CD14-positive monocyte (primary cell): Measurements from ENCODE around the gene HAPLN3. TPM values are rescaled to one million over a fixed set of nuclear protein-coding genes. Genes with fewer than 3 reads are reported as not detected.

Experiments used
- DNase-seq, 3 donors: peaks; one replicate each; pipeline ENCODE4 v3.0.0-alpha.2; 2011 to 2022
- H2AFZ ChIP-seq: 2 replicates; pipeline ENCODE4 v1.6.0; 2012; ENCODE audit warnings: mild to moderate bottlenecking, low read depth, low read length, inconsistent platforms; ENCODE audit not compliant: insufficient read depth, poor library complexity, severe bottlenecking
- H3K27ac ChIP-seq, 2 donors: 1 replicate in 1 of 2; 2 replicates in 1 of 2; pipeline ENCODE4 v1.5.1; 2012 to 2013; ENCODE audit warnings: low read length in 2 of 2, control low read depth in 1 of 2, inconsistent platforms in 1 of 2, low read depth in 1 of 2, mild to moderate bottlenecking in 1 of 2
- H3K27me3 ChIP-seq, 2 donors: one replicate each; pipeline versions ENCODE4 v1.6.0 to v1.6.1; 2011 to 2013; ENCODE audit warnings: low read length in 2 of 2; ENCODE audit not compliant: control insufficient read depth in 2 of 2, insufficient read depth in 2 of 2
- H3K36me3 ChIP-seq, 2 donors: replicated peaks in 1 of 2; 1 replicate in 1 of 2; 2 replicates in 1 of 2; pipeline versions ENCODE4 v1.5.1 to v1.6.1; 2012 to 2013; ENCODE audit warnings: low read length in 2 of 2, control low read depth in 1 of 2, inconsistent platforms in 1 of 2, mild to moderate bottlenecking in 1 of 2; ENCODE audit not compliant: insufficient read depth in 2 of 2, control insufficient read depth in 1 of 2
- H3K4me1 ChIP-seq, 2 donors: 1 replicate in 1 of 2; 2 replicates in 1 of 2; pipeline versions ENCODE4 v1.5.1 to v1.6.1; 2012 to 2013; ENCODE audit warnings: low read length in 2 of 2, control low read depth in 1 of 2, inconsistent platforms in 1 of 2, mild to moderate bottlenecking in 1 of 2, moderate library complexity in 1 of 2; ENCODE audit not compliant: insufficient read depth in 2 of 2, control insufficient read depth in 1 of 2
- H3K4me2 ChIP-seq: replicated peaks from 2 replicates; pipeline ENCODE3; 2012; ENCODE audit warnings: low read length, moderate library complexity, mild to moderate bottlenecking; ENCODE audit not compliant: poor library complexity, severe bottlenecking; ENCODE audit errors: extremely low read depth
- H3K4me3 ChIP-seq, 3 experiments: fragments of 200-600 bp in 1 of 3; sonication (generic) in 1 of 3; replicated peaks in 1 of 3; 1 replicate in 2 of 3; 2 replicates in 1 of 3; pipeline ENCODE4 v1.5.1; 2011 to 2013; ENCODE audit warnings: low read length in 3 of 3, mild to moderate bottlenecking in 3 of 3, control low read depth in 2 of 3, low read depth in 2 of 3, inconsistent platforms in 1 of 3, moderate library complexity in 1 of 3
- H3K79me2 ChIP-seq: 2 replicates; pipeline ENCODE4 v1.6.0; 2012; ENCODE audit warnings: mild to moderate bottlenecking, control low read depth, inconsistent platforms, low read length, moderate library complexity; ENCODE audit not compliant: insufficient read depth
- H3K9ac ChIP-seq: 2 replicates; pipeline ENCODE4 v1.6.0; 2017; ENCODE audit warnings: low read length, mild to moderate bottlenecking; ENCODE audit not compliant: insufficient read depth, poor library complexity, severe bottlenecking
- H3K9me3 ChIP-seq, 2 donors: replicated peaks in 1 of 2; 1 replicate in 1 of 2; 2 replicates in 1 of 2; pipeline versions ENCODE4 v1.5.1 to v1.6.1; 2012 to 2013; ENCODE audit warnings: low read length in 2 of 2, control low read depth in 1 of 2; ENCODE audit not compliant: control insufficient read depth in 1 of 2, insufficient read depth in 1 of 2
- H4K20me1 ChIP-seq: 2 replicates; pipeline ENCODE4 v1.6.0; 2012; ENCODE audit warnings: mild to moderate bottlenecking, low read length, control low read depth, moderate library complexity; ENCODE audit not compliant: insufficient read depth
- H3K27ac Mint-ChIP-seq, 7 donors: one replicate each; pipeline ENCODE4 v1.8.0; 2020; ENCODE audit warnings: mild to moderate bottlenecking in 7 of 7, mixed read lengths in 7 of 7, moderate library complexity in 6 of 7, inconsistent platforms in 2 of 7
- H3K27me3 Mint-ChIP-seq, 3 donors: one replicate each; pipeline ENCODE4 v1.8.0; 2021 to 2022; ENCODE audit warnings: low read depth in 3 of 3, mild to moderate bottlenecking in 3 of 3, mixed read lengths in 3 of 3, moderate library complexity in 3 of 3, inconsistent platforms in 1 of 3
- H3K36me3 Mint-ChIP-seq, 2 donors: one replicate each; pipeline ENCODE4 v1.8.0; 2020; ENCODE audit warnings: mixed read lengths in 2 of 2, inconsistent platforms in 1 of 2, mild to moderate bottlenecking in 1 of 2
- H3K4me1 Mint-ChIP-seq: one replicate; pipeline ENCODE4 v1.8.0; 2020; ENCODE audit warnings: mild to moderate bottlenecking, mixed read lengths
- H3K4me3 Mint-ChIP-seq, 2 donors: one replicate each; pipeline ENCODE4 v1.8.0; 2020; ENCODE audit warnings: mild to moderate bottlenecking in 2 of 2, mixed read lengths in 2 of 2, moderate library complexity in 1 of 2
- H3K9me3 Mint-ChIP-seq, 7 donors: one replicate each; pipeline ENCODE4 v1.8.0; 2020 to 2022; ENCODE audit warnings: mixed read lengths in 7 of 7, mild to moderate bottlenecking in 6 of 7, moderate library complexity in 6 of 7, inconsistent platforms in 2 of 7
- CTCF ChIP-seq: fragments of 200-600 bp; IDR thresholded peaks from one replicate; pipeline ENCODE4 v1.8.0; 2022; ENCODE audit warnings: antibody characterized with exemption, mild to moderate bottlenecking
- WGBS: methylation state at CpG from one replicate; pipeline ENCODE4 v1.1.5; 2013; ENCODE audit warnings: missing lambda C conversion rate; ENCODE audit not compliant: insufficient coverage; 5-methylcytosine and 5-hydroxymethylcytosine counted together
- intact Hi-C, 2 donors: fragments of 100-400 bp; cut with micrococcal nuclease; formaldehyde crosslinking; loops; one replicate each; pipeline versions ENCODE4 v1.15.0 to v1.15.1; 2023
- polyA plus RNA-seq, 3 donors: library from polyadenylated mRNA; depleted of rRNA in 1 of 3; unstranded in 2 of 3; stranded (reverse) in 1 of 3; fragments of 300-500 nt in 2 of 3; fragments of >200 nt in 1 of 3; fragmentation: Illumina TruSeq in 2 of 3; gene quantifications; 1 replicate in 2 of 3; 2 replicates in 1 of 3; pipeline ENCODE4 v1.2.3, GENCODE V29; 2012 to 2021

Gene HAPLN3
- polyA plus RNA-seq, 3 donors = 0.60 to 2.8 (median 0.65) TPM

GRCh38 chr15:88839961-88840360 is 55.4 kb downstream of the HAPLN3 start:
- H3K27ac ChIP-seq = no peak overlapping the region
- H3K4me3 Mint-ChIP-seq = no peak overlapping the region
- no peaks in the 10 kb centered on the region for H3K9me3 Mint-ChIP-seq
- no peak for DNase-seq
- H3K27me3 Mint-ChIP-seq = peaks cover 2 to 6% (median 2%) of the 10 kb centered on the region in 3 donors
- no peak for TF ChIP-seq CTCF
- H3K27me3 ChIP-seq = no peaks in the 10 kb centered on the region
- H3K9me3 ChIP-seq = no peaks in the 10 kb centered on the region
- H3K79me2 ChIP-seq = no peaks in the 10 kb centered on the region
- H2AFZ ChIP-seq = no peak overlapping the region
- no peaks in the 10 kb centered on the region for H3K36me3 Mint-ChIP-seq
- no peaks in the 10 kb centered on the region for H3K36me3 ChIP-seq
- intact Hi-C loops = no loop called here
- H3K4me1 ChIP-seq = no peaks in the 10 kb centered on the region
- H3K4me1 Mint-ChIP-seq = no peaks in the 10 kb centered on the region
- no peak overlapping the region for H3K4me2 ChIP-seq
- 93% methylated on average over 14 of the region's 16 CpGs for WGBS
- H3K9ac ChIP-seq = no peak overlapping the region
- no peak overlapping the region for H3K4me3 ChIP-seq
- H3K27ac Mint-ChIP-seq = no peak overlapping the region
- H4K20me1 ChIP-seq = no peaks in the 10 kb centered on the region

- DNase-seq = no peak
- H3K9ac ChIP-seq = no peak overlapping the region
- Mint-ChIP-seq H3K4me3 (no peak overlapping the region), H3K36me3 (no peaks in the 10 kb centered on the region), H3K4me1 (no peaks in the 10 kb centered on the region), H3K27ac (peak overlapping the region in 1 of 7 donors; percentile 31), H3K9me3 (no peaks in the 10 kb centered on the region), H3K27me3 (peaks cover 2 to 3% (median 2%) of the 10 kb centered on the region in 3 donors)
- H3K27ac ChIP-seq = no peak overlapping the region
- WGBS = 94% methylated on average over 2 of the region's 3 CpGs
- TF ChIP-seq CTCF = no peak
- H3K9me3 ChIP-seq = no peaks in the 10 kb centered on the region
- no peaks in the 10 kb centered on the region for H3K36me3 ChIP-seq
- H3K4me3 ChIP-seq = no peak overlapping the region
- H2AFZ ChIP-seq = no peak overlapping the region
- no peaks in the 10 kb centered on the region for H3K79me2 ChIP-seq
- no peaks in the 10 kb centered on the region for H3K4me1 ChIP-seq
- no peaks in the 10 kb centered on the region for H4K20me1 ChIP-seq
- intact Hi-C loops = no loop called here
- no peaks in the 10 kb centered on the region for H3K27me3 ChIP-seq
- no peak overlapping the region for H3K4me2 ChIP-seq
These were observed 56.2 kb downstream of the HAPLN3 start for GRCh38 chr15:88839146-88839545.
